ENCODE results near the gene BNC1.
A peak's percentile ranks its signal among the peaks of the same experiment; 100 is the strongest.
"Not testable (repeated sequence)": the region's sequence is repeated elsewhere in the genome, so short reads cannot be mapped to it uniquely, and the experiment has no call there.

The BNC1 gene

GRCh38 chr15:83230242-83230641 lies 54.2 kb downstream of the BNC1 start:
- no peak for DNase-seq

DNA sequence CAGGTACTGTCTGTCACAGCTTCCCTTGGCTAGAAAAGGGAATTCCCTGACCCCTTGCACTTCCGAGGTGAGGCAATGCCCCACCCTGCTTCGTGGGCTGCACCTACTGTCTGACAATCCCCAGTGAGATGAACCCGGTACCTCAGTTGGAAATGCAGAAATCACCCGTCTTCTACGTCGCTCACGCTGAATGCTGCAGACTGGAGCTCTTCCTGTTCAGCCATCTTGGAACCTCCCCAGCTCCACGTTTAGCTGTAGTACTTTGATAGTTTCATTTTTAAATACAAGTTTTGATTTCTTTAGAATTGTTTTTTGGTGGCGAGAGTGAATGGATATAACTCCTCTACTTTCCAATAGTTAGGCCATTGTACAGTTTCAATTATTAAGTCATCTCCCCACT lies 59.0 kb downstream of the BNC1 start:
- DNase-seq = no peak

- DNase-seq = not testable (repeated sequence)
Measured at GRCh38 chr15:83221781-83222180, 62.7 kb downstream of the BNC1 start.

DNA sequence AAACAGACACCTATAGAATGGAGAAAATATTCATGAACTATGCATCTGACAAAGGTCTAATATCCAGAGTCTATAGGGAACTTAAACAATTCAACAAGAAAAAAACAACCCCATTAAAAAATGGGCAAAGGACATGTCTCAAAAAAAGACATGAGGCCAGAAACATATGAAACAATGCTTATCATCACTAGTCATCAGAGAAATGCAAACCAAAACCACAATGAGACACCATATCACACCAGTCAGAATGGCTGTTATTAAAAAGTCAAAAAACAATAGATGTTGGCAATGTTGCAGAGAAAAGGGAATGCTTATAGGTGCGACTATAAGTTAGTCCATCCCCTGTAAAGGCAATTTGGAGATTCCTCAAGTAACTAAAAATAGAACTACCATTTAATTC lies 65.4 kb downstream of the BNC1 start:
- no peak for DNase-seq

- DNase-seq = no peak
Measured at GRCh38 chr15:83215306-83215705, 69.2 kb downstream of the BNC1 start.

- DNase-seq = no peak
Measured at GRCh38 chr15:83210619-83211018, 73.8 kb downstream of the BNC1 start.

GRCh38 chr15:83209333-83209732 lies 75.1 kb downstream of the BNC1 start:
- DNase-seq = no peak

- DNase-seq = no peak
Measured at GRCh38 chr15:83208367-83208661, 76.2 kb downstream of the BNC1 start.

DNA sequence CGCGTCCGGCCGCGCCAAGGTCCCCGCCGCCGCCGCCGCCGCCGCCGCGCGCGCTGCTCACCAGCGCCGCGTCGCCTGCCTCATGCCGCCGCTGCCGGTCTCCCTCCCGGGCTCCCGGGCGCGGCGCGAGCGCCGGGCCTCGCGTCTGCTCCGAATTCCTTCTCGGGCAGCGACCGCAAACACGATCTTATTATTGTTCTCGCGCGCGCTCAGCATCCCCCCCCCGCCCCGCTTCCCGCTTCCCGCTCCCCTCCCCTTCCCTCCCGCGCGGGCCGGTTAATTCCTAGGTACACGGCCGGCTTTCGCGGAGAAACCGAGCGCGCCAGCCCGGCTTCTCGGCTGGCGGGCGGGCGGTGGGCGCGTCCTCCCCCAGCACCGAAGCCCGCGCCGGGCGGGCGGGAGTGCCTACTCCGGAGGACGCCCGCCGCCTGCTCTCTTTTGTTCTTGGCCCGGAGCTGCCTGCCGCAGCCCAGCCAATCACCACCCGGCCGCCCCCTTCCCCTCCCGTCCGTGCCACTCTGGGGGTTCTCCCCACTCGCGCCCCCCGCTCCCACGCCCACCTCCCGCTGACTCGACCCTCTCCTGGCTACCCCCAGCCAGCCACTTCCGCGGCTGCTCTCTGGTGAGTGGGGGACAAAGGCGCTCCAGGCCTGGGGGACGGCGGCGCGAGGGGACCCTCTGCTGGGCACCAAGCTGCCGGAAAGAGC lies 76.7 kb downstream of the BNC1 start, which contains the start of gene HDGFL3:
Gene HDGFL3, minus strand, starts transcription at position 164 of the 707 bp plus-strand sequence. CDS start 409 bp downstream, outside the sequence.
- DNase-seq = peak; percentile 12

- DNase-seq = peak; percentile 19
Measured at GRCh38 chr15:83207009-83207659, 77.3 kb downstream of the BNC1 start.

DNA sequence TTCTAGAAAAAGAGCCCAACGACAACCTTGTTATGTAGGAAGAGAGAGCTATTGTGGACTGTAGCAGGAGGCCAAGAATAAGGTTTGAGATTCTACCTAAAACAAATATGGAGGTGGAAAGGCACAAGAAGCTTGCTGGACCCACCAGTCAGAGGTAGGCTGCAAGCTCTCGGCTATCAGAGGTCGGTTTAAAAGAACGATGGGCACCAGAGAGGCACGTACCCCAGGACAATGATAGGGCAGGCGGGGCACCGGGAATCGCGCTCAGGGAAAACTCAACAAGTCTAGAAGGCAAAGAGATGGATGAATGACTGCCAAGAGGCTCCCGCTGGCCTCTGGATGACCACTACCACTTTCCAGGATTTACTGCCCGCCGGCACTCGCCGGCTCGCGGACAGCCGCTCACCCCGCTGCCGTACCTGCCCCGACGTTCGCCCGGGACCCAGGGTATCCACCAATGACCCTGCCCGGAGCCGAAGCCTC lies 77.9 kb downstream of the BNC1 start:
- DNase-seq = no peak
